ENCODE measurements around the gene C2CD3.

C2CD3 gene

DNA sequence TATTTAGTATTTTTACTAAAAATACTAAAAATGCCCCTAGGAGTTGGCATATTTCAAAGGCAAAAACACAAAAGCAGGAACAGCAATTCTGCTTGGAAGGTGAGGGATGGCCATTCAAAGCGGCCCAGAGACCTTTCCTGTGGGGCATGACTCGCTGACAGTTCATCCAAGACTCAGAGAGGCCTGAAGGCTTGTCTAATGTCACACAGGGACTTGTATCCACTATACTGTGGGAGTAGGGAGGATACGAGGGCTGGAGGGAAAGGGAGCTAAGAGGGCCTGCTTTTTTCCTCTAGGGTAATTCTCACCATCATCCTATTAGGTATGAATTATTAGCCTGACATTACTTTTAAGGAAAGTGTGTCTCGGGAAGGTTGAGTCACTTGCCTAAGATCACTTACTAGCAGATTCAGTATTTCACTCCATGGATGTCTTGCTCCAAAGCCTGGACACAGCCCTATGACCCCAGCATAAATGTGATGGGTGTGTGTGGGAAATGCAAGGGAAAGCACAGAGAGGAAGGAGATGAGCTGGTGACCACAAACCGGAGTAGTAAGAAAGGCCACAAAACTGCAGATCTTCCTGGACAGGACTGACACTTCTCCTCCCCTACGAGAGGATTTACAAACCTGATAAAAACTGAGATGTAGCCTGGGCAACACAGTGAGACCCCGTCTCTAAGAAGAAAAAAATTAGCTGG, 145.2 kb downstream of the C2CD3 start:
- TF ChIP-seq Cebpa-rat (IDR thresholded peaks at IDR 0.05): no peak
- no peak overlapping the region for H3K9ac ChIP-seq
- no peak overlapping the region for H3K4me3 ChIP-seq
- H3K36me3 ChIP-seq: peaks cover 68% of the 10 kb centered on the region
- no peak overlapping the region for H3K27ac ChIP-seq
- peaks cover 10% of the 10 kb centered on the region for H3K4me1 ChIP-seq
- H4K20me1 ChIP-seq: no peaks in the 10 kb centered on the region
- H3K9me3 ChIP-seq: no peaks in the 10 kb centered on the region
- no peak overlapping the region for H3K4me2 ChIP-seq
- H3K27me3 ChIP-seq: no peaks in the 10 kb centered on the region

DNA sequence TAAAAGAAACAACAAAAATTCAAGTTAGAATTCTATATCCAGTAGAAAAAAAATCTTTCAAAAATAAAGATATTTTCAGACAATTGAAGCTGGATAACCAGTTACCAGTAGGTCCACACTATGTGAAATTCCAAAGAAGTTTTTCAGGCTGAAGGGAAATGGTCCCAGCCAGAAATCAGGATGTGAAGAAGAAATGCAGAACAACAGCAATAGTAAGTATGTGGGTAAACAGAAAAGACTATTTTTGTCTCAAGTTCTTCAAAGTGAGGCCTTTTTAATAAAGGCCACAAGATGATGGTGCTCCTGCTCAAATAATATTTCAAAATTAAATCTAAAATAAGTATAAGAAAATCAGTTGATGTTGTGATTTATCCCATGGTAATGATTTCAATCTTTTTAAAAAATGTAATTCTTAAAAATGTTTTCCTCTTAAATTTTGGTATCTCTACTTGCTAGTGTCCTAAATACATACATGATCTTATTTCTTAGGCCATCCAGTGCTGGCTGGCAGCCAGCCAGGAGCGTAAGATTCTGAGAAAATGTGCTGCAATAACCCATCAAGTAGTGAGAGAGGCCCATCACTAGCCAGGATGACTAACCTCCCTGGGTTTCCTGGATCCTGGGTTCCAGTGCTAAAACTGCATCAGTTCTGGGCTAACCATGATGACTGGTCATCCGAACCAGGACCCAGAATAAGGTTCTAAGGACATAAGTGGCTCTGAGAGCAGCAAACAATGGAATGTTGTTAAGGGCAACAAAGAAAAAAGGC, 146.4 kb downstream of the C2CD3 start:
- Histone ChIP-seq H3K9ac (no peak overlapping the region), H3K9me3 (no peaks in the 10 kb centered on the region), H3K27ac (no peak overlapping the region), H3K36me3 (peaks cover 64% of the 10 kb centered on the region), H3K4me3 (no peak overlapping the region), H4K20me1 (no peaks in the 10 kb centered on the region), H3K4me1 (peaks cover 21% of the 10 kb centered on the region), H3K4me2 (no peak overlapping the region), H3K27me3 (no peaks in the 10 kb centered on the region)
- no peak for TF ChIP-seq Cebpa-rat (IDR thresholded peaks at IDR 0.05)

DNA sequence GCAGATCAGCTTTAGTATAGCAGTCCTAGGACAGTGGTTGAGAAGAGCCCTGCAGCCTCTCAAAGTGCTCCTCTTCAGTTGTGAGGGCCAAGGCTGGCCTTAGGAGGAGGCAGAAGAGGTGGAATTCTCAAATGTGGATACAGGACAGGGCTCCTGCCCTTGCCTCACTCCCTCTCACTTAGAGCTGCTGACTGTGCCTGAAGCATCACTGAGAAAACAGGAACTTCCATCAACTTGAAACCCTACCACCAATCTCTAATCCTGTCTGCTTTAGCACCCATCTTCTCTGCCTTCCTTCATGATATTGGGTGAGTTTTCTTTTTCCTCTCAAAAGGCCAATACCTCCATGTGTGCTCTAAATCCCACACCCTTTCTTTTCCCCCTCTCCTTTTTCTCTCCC, 147.5 kb downstream of the C2CD3 start:
- Histone ChIP-seq H3K9me3 (no peaks in the 10 kb centered on the region), H4K20me1 (no peaks in the 10 kb centered on the region), H3K27ac (no peak overlapping the region), H3K4me2 (no peak overlapping the region), H3K4me1 (peaks cover 21% of the 10 kb centered on the region), H3K27me3 (no peaks in the 10 kb centered on the region), H3K4me3 (no peak overlapping the region), H3K36me3 (peaks cover 63% of the 10 kb centered on the region), H3K9ac (no peak overlapping the region)
- TF ChIP-seq Cebpa-rat (IDR thresholded peaks at IDR 0.05): no peak

DNA sequence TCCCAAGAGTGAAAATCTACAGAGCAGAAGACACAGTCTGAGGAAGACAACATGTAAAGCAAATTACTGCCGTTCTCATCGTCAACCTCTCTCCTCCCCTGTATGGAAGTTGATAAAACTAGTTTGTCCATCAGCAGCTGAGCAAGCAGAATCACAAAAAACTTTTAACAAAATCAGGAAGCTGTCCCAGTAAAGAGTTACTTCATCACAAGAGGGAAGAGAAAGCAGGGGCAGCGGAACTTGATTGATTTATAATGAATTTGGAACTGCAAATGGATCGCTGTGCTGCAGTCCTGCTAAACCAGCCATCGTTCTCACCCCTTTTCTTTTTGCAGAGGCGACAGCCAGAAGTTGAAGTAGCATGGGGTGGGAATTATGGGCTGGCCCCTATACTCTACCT, 148.3 kb downstream of the C2CD3 start:
- H3K4me2 ChIP-seq: no peak overlapping the region
- no peak for TF ChIP-seq Cebpa-rat (IDR thresholded peaks at IDR 0.05)

DNA sequence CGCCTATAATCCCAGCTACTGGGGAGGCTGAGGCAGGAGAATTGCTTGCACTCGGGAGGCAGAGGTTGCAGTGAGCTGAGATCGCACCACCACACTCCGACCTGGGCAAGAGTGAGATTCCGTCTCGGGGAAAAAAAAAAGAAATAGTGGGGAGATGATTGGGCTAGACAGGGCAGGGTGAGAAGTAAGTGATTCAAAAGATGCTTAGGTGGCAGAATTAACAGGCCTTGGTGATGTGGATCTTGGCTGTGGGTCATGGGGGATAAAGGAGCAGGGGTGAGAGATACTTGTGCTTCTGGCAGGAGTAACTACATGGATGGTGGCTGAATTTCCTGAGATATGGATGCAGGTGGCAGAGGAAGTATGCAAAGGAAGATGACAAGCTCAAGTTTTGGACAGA, 148.8 kb downstream of the C2CD3 start:
- Histone ChIP-seq H4K20me1 (no peaks in the 10 kb centered on the region), H3K27me3 (no peaks in the 10 kb centered on the region), H3K4me2 (no peak overlapping the region), H3K4me3 (no peak overlapping the region), H3K9me3 (no peaks in the 10 kb centered on the region), H3K27ac (no peak overlapping the region), H3K9ac (no peak overlapping the region), H3K4me1 (peaks cover 21% of the 10 kb centered on the region), H3K36me3 (peaks cover 64% of the 10 kb centered on the region)
- no peak for TF ChIP-seq Cebpa-rat (IDR thresholded peaks at IDR 0.05)

More for the DNA sequence above, 148.3 kb downstream of the C2CD3 start:
- Histone ChIP-seq H3K27ac (no peak overlapping the region), H3K36me3 (peaks cover 63% of the 10 kb centered on the region), H3K9me3 (no peaks in the 10 kb centered on the region), H3K4me1 (peaks cover 21% of the 10 kb centered on the region), H3K9ac (no peak overlapping the region), H3K27me3 (no peaks in the 10 kb centered on the region), H3K4me3 (no peak overlapping the region), H4K20me1 (no peaks in the 10 kb centered on the region)

DNA sequence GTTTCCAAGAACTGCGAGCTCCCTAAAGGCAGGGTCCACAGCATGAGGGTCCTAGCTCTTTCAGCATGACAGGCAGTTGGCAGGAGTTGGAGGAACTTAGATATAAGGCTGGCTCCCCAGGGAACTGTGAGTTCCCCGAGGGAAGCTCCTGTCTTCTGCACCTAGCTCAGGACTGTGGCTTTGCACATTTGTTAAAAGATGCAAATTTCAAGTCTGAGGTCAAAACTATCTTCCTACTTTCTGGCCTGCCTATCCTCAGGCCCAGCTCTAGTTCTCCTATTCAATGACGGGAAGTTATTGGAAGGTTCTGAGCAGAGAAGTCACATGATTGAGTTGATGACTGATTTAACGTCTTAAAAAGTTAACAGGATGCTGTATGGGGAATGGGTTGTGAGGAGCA, 150.3 kb downstream of the C2CD3 start:
- H3K27ac ChIP-seq: peak overlapping the region; percentile 20; the same call in 1 of the 2 replicates

DNA sequence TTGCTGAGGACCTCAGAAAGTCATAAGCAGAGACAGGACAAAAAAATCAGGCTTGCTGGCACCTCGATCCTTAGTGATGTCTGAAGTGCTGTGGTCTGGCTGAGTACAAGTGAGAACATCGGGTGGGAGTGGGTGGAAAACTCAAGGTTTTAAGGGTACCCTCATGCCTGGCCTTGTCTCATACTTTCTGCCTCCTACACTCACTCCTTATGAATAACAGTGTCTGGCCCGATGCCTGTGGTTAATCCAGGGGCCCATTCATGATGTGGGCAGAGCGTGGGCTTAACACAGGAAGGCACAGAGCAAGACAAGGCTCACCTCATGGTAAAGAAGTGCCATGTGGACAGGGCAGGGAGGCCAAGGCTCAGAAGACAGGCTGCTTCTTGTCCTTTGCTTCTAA, 150.9 kb downstream of the C2CD3 start:
- peaks cover 31% of the 10 kb centered on the region for H3K4me1 ChIP-seq
- peak overlapping the region; percentile 44; the same call in 1 of the 2 replicates for H3K4me2 ChIP-seq
- no peak overlapping the region for H3K4me3 ChIP-seq
- H4K20me1 ChIP-seq: no peaks in the 10 kb centered on the region
- H3K27ac ChIP-seq: peak overlapping the region; percentile 20; the same call in 1 of the 2 replicates
- H3K27me3 ChIP-seq: no peaks in the 10 kb centered on the region
- H3K9me3 ChIP-seq: no peaks in the 10 kb centered on the region
- no peak for TF ChIP-seq Cebpa-rat (IDR thresholded peaks at IDR 0.05)
- peaks cover 66% of the 10 kb centered on the region for H3K36me3 ChIP-seq
- H3K9ac ChIP-seq: no peak overlapping the region

More for the DNA sequence above, 150.3 kb downstream of the C2CD3 start:
- Histone ChIP-seq H3K4me2 (peak overlapping the region; percentile 44), H3K9me3 (no peaks in the 10 kb centered on the region), H3K27me3 (no peaks in the 10 kb centered on the region), H4K20me1 (no peaks in the 10 kb centered on the region), H3K4me1 (peaks cover 24% of the 10 kb centered on the region), H3K4me3 (no peak overlapping the region), H3K36me3 (peaks cover 70% of the 10 kb centered on the region), H3K9ac (no peak overlapping the region)
- no peak for TF ChIP-seq Cebpa-rat (IDR thresholded peaks at IDR 0.05)

DNA sequence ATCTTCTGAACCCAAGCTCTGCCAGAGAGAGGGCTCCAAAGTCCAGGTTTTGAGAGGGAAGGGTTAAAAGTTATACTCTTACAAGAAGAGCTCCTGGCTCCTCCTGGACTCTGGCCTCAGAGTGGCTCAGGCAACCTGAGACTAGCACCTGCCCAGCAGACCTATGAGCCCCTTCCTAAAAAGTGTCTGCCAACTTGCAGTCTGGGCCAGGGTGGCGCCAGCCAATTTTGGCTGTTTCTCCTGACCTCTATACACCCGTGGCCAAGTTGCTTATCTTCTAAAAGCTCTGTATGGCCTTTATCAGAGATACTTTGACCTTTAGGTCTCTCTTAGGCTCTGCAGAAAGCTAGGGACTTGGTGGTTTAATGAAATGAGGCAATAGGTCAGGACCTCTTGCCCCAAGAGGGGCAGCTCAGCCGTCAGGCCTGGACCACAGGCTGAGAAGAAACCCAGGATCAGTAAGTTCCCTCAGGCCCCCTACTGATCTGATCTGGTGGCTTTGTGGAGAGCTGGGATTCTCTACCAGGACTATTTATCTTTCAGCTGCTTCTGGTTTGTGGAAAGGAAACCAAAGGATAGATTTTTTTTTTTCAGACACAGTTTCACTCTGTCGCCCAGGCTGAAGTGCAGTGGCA, 151.6 kb downstream of the C2CD3 start:
- Histone ChIP-seq H3K4me2 (no peak overlapping the region), H3K9me3 (no peaks in the 10 kb centered on the region), H3K27ac (no peak overlapping the region), H3K4me1 (peaks cover 37% of the 10 kb centered on the region), H3K36me3 (peaks cover 65% of the 10 kb centered on the region), H3K9ac (no peak overlapping the region), H3K4me3 (no peak overlapping the region), H3K27me3 (no peaks in the 10 kb centered on the region), H4K20me1 (no peaks in the 10 kb centered on the region)
- no peak for TF ChIP-seq Cebpa-rat (IDR thresholded peaks at IDR 0.05)

DNA sequence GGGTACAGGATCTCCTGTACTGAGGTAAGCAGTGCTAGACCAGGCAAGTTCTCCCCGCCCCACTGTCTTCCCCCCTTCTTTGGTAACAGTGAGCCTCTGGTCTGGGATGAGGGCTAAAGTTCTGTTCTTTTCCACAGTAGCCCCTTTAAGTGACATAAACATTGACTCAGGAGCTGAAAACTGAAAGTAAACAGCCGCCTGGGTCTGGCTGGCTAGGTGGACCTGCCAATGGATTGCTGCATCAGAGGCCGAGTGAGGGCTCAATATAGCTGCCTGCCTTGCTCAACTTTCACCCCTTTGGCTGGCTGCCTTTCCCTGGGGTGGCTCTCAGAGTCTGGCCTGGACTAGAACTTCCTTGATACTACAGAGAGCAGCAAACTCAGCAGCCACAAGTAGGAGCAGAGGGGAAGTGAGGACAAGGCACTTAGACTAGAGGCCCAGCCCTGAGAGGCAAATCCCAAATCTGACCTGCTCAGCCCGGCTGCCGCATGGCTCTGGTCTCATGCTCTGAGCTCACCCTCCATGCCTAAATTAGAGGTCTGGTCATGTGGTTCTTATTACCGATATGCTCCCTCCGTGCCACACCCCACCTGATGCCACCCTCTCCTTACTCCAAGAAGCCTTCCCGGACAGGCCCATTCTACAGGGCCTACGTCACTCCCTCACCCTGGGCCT, 152.3 kb downstream of the C2CD3 start:
- no peak overlapping the region for H3K4me3 ChIP-seq
- H3K27ac ChIP-seq: peak overlapping the region; percentile 14

More for the DNA sequence above, 152.3 kb downstream of the C2CD3 start:
- peaks cover 71% of the 10 kb centered on the region for H3K36me3 ChIP-seq
- no peaks in the 10 kb centered on the region for H4K20me1 ChIP-seq
- no peak for TF ChIP-seq Cebpa-rat (IDR thresholded peaks at IDR 0.05)
- H3K9me3 ChIP-seq: no peaks in the 10 kb centered on the region
- no peak overlapping the region for H3K4me2 ChIP-seq
- no peaks in the 10 kb centered on the region for H3K27me3 ChIP-seq
- peaks cover 45% of the 10 kb centered on the region for H3K4me1 ChIP-seq
- no peak overlapping the region for H3K9ac ChIP-seq

All from BLaER1 (cell line).